Prostate gland (tissue), 2 donors: ENCODE data around the gene NOX3.

Experiments used
- CTCF ChIP-seq, 4 experiments: fragments of 200-600 bp in 2 of 4; fragments of 450-650 bp in 2 of 4; sonication (generic) in 2 of 4; IDR thresholded peaks; 1 replicate in 3 of 4; 2 replicates in 1 of 4; pipeline ENCODE4 v1.5.1; 2016 to 2019; ENCODE audit warnings: antibody characterized with exemption in 4 of 4, mild to moderate bottlenecking in 2 of 4, moderate library complexity in 2 of 4
- POLR2A ChIP-seq: fragments of 450-650 bp; IDR thresholded peaks from one replicate; pipeline ENCODE4 v1.6.1; 2016; ENCODE audit warnings: antibody characterized with exemption, mild to moderate bottlenecking
- POLR2AphosphoS5 ChIP-seq: sonication (generic); formaldehyde crosslinking; IDR thresholded peaks from one replicate; pipeline ENCODE4 v1.6.1; 2017; ENCODE audit warnings: antibody characterized with exemption

- TF ChIP-seq CTCF (IDR thresholded peaks at IDR 0.05) (no peak), POLR2A (no peak), POLR2AphosphoS5 (no peak)
Measured at GRCh38 chr6:155497273-155497672, 41.6 kb upstream of the NOX3 start.
